D721Med (cell line): ENCODE results near the gene CCNO.

Experiments used
- DNase-seq: peaks from one replicate; pipeline ENCODE4 v3.0.0; 2011; ENCODE audit warnings: low spot score; ENCODE audit not compliant: insufficient read length
- FAIRE-seq: peaks from 2 replicates; lab custom pipeline; 2011; peaks lifted over from hg19 to GRCh38; lab: Jason Lieb, UNC
- TF ChIP-seq, protein P1 (sequence below): IDR thresholded peaks from 2 replicates; pipeline ENCODE4 v1.5.1; 2012; ENCODE audit warnings: mild to moderate bottlenecking, control low read depth; ENCODE audit not compliant: insufficient read depth; ENCODE audit errors: missing control alignments

Gene CCNO, protein sequence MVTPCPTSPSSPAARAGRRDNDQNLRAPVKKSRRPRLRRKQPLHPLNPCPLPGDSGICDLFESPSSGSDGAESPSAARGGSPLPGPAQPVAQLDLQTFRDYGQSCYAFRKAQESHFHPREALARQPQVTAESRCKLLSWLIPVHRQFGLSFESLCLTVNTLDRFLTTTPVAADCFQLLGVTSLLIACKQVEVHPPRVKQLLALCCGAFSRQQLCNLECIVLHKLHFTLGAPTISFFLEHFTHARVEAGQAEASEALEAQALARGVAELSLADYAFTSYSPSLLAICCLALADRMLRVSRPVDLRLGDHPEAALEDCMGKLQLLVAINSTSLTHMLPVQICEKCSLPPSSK

GRCh38 chr5:55232985-55233928, at the start of gene CCNO:
Gene CCNO (minus strand): TSS chr5:55233608. CDS start chr5:55233523, 85 bp downstream.
- no peak for DNase-seq
- TF ChIP-seq, protein P1, sequence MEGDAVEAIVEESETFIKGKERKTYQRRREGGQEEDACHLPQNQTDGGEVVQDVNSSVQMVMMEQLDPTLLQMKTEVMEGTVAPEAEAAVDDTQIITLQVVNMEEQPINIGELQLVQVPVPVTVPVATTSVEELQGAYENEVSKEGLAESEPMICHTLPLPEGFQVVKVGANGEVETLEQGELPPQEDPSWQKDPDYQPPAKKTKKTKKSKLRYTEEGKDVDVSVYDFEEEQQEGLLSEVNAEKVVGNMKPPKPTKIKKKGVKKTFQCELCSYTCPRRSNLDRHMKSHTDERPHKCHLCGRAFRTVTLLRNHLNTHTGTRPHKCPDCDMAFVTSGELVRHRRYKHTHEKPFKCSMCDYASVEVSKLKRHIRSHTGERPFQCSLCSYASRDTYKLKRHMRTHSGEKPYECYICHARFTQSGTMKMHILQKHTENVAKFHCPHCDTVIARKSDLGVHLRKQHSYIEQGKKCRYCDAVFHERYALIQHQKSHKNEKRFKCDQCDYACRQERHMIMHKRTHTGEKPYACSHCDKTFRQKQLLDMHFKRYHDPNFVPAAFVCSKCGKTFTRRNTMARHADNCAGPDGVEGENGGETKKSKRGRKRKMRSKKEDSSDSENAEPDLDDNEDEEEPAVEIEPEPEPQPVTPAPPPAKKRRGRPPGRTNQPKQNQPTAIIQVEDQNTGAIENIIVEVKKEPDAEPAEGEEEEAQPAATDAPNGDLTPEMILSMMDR = no peak
- FAIRE-seq = no peak

GRCh38 chr5:55278778-55279177, 45.4 kb upstream of the CCNO start:
- TF ChIP-seq, protein P1 = no peak
- DNase-seq (no peak), FAIRE-seq (no peak)

DNA sequence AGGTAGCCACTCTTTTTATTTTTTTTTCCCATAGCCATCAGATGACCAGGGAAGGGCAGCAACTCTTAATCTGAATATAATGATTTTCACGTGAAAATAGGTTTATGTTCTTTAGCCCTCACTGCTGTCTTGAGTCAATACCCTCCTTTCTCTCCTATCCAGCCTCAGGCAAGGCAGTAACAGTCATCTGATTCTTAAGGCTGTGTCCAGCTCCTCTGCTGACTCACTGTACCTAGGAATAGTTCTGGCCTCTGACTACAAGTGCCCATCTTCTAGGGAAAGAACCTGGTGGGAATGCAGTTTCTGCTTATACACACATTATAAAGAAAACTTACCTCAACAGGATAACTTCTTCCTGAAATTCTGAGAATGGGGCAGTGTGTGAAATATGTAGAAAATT, 43.4 kb upstream of the CCNO start:
- FAIRE-seq (no peak), DNase-seq (no peak)

GRCh38 chr5:55258339-55258738, 24.9 kb upstream of the CCNO start:
- DNase-seq = no peak
- TF ChIP-seq, protein P1 = no peak
- no peak for FAIRE-seq

More for the DNA sequence above, 43.4 kb upstream of the CCNO start:
- TF ChIP-seq, protein P1 = no peak

DNA sequence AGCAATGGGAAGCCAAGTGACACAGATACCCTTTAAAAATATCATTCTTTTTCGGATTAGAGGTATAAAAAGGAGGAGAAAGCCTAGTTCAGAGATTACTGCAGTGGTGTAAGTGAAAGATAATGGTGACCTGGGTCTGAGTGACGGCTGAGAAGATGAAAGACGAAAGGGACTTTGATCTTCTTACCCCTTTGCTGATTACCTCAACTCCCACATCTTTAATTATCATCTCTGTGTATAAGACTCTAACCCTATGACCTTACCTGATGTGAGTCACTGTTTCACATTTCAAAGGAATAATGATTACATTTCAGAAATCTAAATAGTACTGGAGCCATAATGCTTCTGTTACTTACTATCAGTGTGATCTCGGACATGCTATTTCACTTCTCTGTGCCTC, 21.4 kb upstream of the CCNO start:
- DNase-seq = no peak
- TF ChIP-seq, protein P1 = no peak
- FAIRE-seq = no peak

- no peak for DNase-seq
- TF ChIP-seq, protein P1 = no peak
- no peak for FAIRE-seq
Observed at GRCh38 chr5:55250064-55250463, 16.7 kb upstream of the CCNO start.
